Globus pallidus (tissue), 1 donor: ENCODE data around the gene ATP4A.
A peak's percentile ranks its signal among the peaks of the same experiment; 100 is the strongest.
"Not testable (repeated sequence)": the region's sequence is repeated elsewhere in the genome, so short reads cannot be mapped to it uniquely, and the experiment has no call there.

Experiments
- DNase-seq: peaks from one replicate; pipeline ENCODE4 v3.0.0-alpha.2; 2015; ENCODE audit warnings: low spot score

The ATP4A gene

GRCh38 chr19:35563207-35563829, at the start of gene ATP4A:
TSS of gene ATP4A (minus strand) at chr19:35563658. CDS start at chr19:35563629, 29 bp downstream.
- no peak for DNase-seq

GRCh38 chr19:35612559-35613321, 49.3 kb upstream of the ATP4A start, which contains the start of gene HAUS5:
TSS of gene HAUS5 (plus strand) at chr19:35612735. CDS start at chr19:35612795, 60 bp downstream.
- peak; percentile 84 for DNase-seq

- DNase-seq = no peak
These were observed 48.7 kb upstream of the ATP4A start for GRCh38 chr19:35612224-35612558.

- DNase-seq = no peak
These were observed 46.4 kb upstream of the ATP4A start for GRCh38 chr19:35609851-35610353.

- DNase-seq = no peak
These were observed 44.8 kb upstream of the ATP4A start for GRCh38 chr19:35608251-35608650.

- no peak for DNase-seq
These were observed 44.2 kb upstream of the ATP4A start for GRCh38 chr19:35607661-35608060.

- not testable (repeated sequence) for DNase-seq
These were observed 43.7 kb upstream of the ATP4A start for GRCh38 chr19:35607170-35607569.

GRCh38 chr19:35604436-35604835, 41.0 kb upstream of the ATP4A start:
- not testable (repeated sequence) for DNase-seq

GRCh38 chr19:35601971-35602370, 38.5 kb upstream of the ATP4A start:
- no peak for DNase-seq

GRCh38 chr19:35596366-35596999, 33.0 kb upstream of the ATP4A start:
- no peak for DNase-seq

- no peak for DNase-seq
These were observed 32.5 kb upstream of the ATP4A start for GRCh38 chr19:35595928-35596327.

- DNase-seq = not testable (repeated sequence)
These were observed 31.6 kb upstream of the ATP4A start for GRCh38 chr19:35595026-35595425.

GRCh38 chr19:35592226-35592625, 28.8 kb upstream of the ATP4A start:
- DNase-seq = peak; percentile 5

- no peak for DNase-seq
These were observed 27.4 kb upstream of the ATP4A start for GRCh38 chr19:35590875-35591274.

GRCh38 chr19:35587321-35587720, 23.9 kb upstream of the ATP4A start:
- DNase-seq = no peak

- no peak for DNase-seq
These were observed 22.4 kb upstream of the ATP4A start, which contains the start of gene PMIS2 for GRCh38 chr19:35585848-35586247. TSS of gene PMIS2 (plus strand) at chr19:35586173. CDS start at chr19:35586260, 87 bp downstream.

- no peak for DNase-seq
These were observed 19.3 kb upstream of the ATP4A start for GRCh38 chr19:35582760-35583159.

- DNase-seq = no peak
These were observed 15.2 kb upstream of the ATP4A start for GRCh38 chr19:35578707-35579106.

- DNase-seq = no peak
These were observed 14.5 kb upstream of the ATP4A start for GRCh38 chr19:35577918-35578317.

- DNase-seq = no peak
These were observed 8.0 kb upstream of the ATP4A start for GRCh38 chr19:35571406-35571965.

GRCh38 chr19:35569281-35569781, 5.9 kb upstream of the ATP4A start:
- DNase-seq = no peak

GRCh38 chr19:35566738-35567137, 3.3 kb upstream of the ATP4A start:
- DNase-seq = no peak
